Erythroblast (primary cell): ENCODE results near the gene RABGGTA.
"Not testable (repeated sequence)": the region's sequence is repeated elsewhere in the genome, so short reads cannot be mapped to it uniquely, and the experiment has no call there.

Experiments
- GATA1 ChIP-seq: IDR thresholded peaks from 2 replicates; pipeline ENCODE4 v1.6.1; 2011; ENCODE audit warnings: low read depth, mild to moderate bottlenecking, control low read depth, low read length, moderate library complexity
- POLR2A ChIP-seq: IDR thresholded peaks from 2 replicates; pipeline ENCODE4 v1.6.1; 2011; ENCODE audit warnings: mild to moderate bottlenecking, low read length

DNA sequence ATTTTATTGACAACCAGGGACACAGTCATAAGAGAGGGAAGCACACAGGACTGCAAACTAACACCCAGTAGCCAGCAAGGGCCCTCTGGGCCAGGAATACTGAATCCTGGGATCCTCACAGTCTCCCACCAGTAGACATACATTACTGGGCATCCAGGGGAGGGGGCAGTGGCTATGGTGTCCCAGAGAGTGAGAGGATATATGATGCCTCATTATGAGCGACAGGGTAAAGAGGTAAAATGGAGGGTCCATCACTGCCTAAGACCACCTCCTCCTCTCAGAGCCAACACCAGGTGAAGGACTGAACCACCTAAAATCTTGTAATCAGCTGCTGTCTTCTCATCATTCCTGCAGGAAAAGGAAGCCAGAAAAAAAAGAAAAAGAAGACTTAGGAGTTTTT, 54.5 kb downstream of the RABGGTA start:
- TF ChIP-seq POLR2A, GATA1: not testable (repeated sequence)
